ENCODE measurements around the gene TOMM34.

GRCh38 chr20:44909872-44910689, 50.1 kb downstream of the TOMM34 start, which contains the start of gene PABPC1L:
- TF ChIP-seq RELA (CRISPR knock-in tag; IDR thresholded peaks at IDR 0.05; ENCODE audit: borderline replicate concordance) (no peak), USF2 (CRISPR knock-in tag; IDR thresholded peaks at IDR 0.05) (no peak), CTCF (IDR thresholded peaks at IDR 0.05) (no peak), IRF2 (CRISPR knock-in tag; IDR thresholded peaks at IDR 0.05; ENCODE audit: borderline replicate concordance, low read depth) (no peak), JAZF1 (CRISPR knock-in tag; IDR thresholded peaks at IDR 0.05) (no peak), ATF3 (CRISPR knock-in tag; conservative IDR thresholded peaks at IDR 0.05) (no peak), PRDM15 (CRISPR knock-in tag; IDR thresholded peaks at IDR 0.05) (no peak), GRHL2 (CRISPR knock-in tag; IDR thresholded peaks at IDR 0.05; ENCODE audit: insufficient replicate concordance, severe bottlenecking) (no peak), ZBTB21 (CRISPR knock-in tag; IDR thresholded peaks at IDR 0.05; ENCODE audit: borderline replicate concordance) (no peak), CBFB (CRISPR knock-in tag; IDR thresholded peaks at IDR 0.05; ENCODE audit: low read depth) (no peak)
